ENCODE results near the gene PCDHA3. TPM values are rescaled to one million over a fixed set of nuclear protein-coding genes. Genes with fewer than 3 reads are reported as not detected.

Gene PCDHA3
- total RNA-seq, 2 donors from 2014 or later = not detected

Other genes with a start within 250 kb of the PCDHA3 start
- gene SRA1, start 243.6 kb upstream of the PCDHA3 start, total RNA-seq = 10 to 100 TPM; 32.3 to 39.1 TPM
- 10 to 100 TPM; 20.5 to 56.6 TPM for gene APBB3, start 236.5 kb upstream of the PCDHA3 start, total RNA-seq
- 10 to 100 TPM; 56.0 to 89.6 TPM for gene SLC35A4, start 236.2 kb upstream of the PCDHA3 start, total RNA-seq
- under 1 TPM; 0.32 to 0.39 TPM for gene CD14, start 167.9 kb upstream of the PCDHA3 start, total RNA-seq
- 10 to 100 TPM; 22.9 to 30.6 TPM for gene TMCO6, start 161.6 kb upstream of the PCDHA3 start, total RNA-seq
- gene NDUFA2, start 153.4 kb upstream of the PCDHA3 start, total RNA-seq = 10 to 100 TPM; 48.1 to 63.9 TPM
- gene IK, start 153.2 kb upstream of the PCDHA3 start, total RNA-seq = 10 to 100 TPM; 76.9 to 85.8 TPM
- gene WDR55, start 136.2 kb upstream of the PCDHA3 start, total RNA-seq = 10 to 100 TPM; 38.8 TPM
- gene DND1, start 127.5 kb upstream of the PCDHA3 start, total RNA-seq = 1 to 10 TPM; 3.0 to 3.4 TPM
- gene HARS1, start 109.7 kb upstream of the PCDHA3 start, total RNA-seq = 100 to 1,000 TPM in 1 of 2 donors, 10 to 100 TPM in 1; 82.2 to 103 TPM
- gene HARS2, start 109.6 kb upstream of the PCDHA3 start, total RNA-seq = 10 to 100 TPM; 24.7 to 30.2 TPM
- 10 to 100 TPM; 47.5 to 58.0 TPM for gene ZMAT2, start 100.6 kb upstream of the PCDHA3 start, total RNA-seq
- gene PCDHA1, start 14.9 kb upstream of the PCDHA3 start, total RNA-seq = not detected
- not detected for gene PCDHA2, start 6.2 kb upstream of the PCDHA3 start, total RNA-seq
- gene PCDHA4, start 6.0 kb downstream of the PCDHA3 start, total RNA-seq = not detected
- not detected for gene PCDHA5, start 20.6 kb downstream of the PCDHA3 start, total RNA-seq
- not detected for gene PCDHA6, start 26.9 kb downstream of the PCDHA3 start, total RNA-seq
- not detected for gene PCDHA7, start 33.2 kb downstream of the PCDHA3 start, total RNA-seq
- gene PCDHA8, start 40.1 kb downstream of the PCDHA3 start, total RNA-seq = not detected
- gene PCDHA9, start 47.3 kb downstream of the PCDHA3 start, total RNA-seq = not detected
- gene PCDHA10, start 54.8 kb downstream of the PCDHA3 start, total RNA-seq = not detected
- gene PCDHA11, start 67.9 kb downstream of the PCDHA3 start, total RNA-seq = not detected
- gene PCDHA12, start 74.3 kb downstream of the PCDHA3 start, total RNA-seq = not detected
- gene PCDHA13, start 81.1 kb downstream of the PCDHA3 start, total RNA-seq = not detected
- gene PCDHAC1, start 125.2 kb downstream of the PCDHA3 start, total RNA-seq = not detected
- not detected for gene PCDHAC2, start 165.4 kb downstream of the PCDHA3 start, total RNA-seq

All from activated T-helper 17 cell treated with anti-CD3 and anti-CD28 coated beads, Interleukin-2, amount 50 U/mL, for 72 hours (primary cell).